GM18499 (cell line): Measurements from ENCODE around the gene KIAA0040.

Source experiments
- ATAC-seq: cut with Tn5 transposase; IDR thresholded peaks from one replicate; pipeline ENCODE4 v1.9.1; 2021; ENCODE audit warnings: moderate number of reproducible peaks; ENCODE audit not compliant: insufficient read depth, unreplicated experiment

The KIAA0040 gene

GRCh38 chr1:175173531-175173930, 19.0 kb downstream of the KIAA0040 start:
- no peak for ATAC-seq

GRCh38 chr1:175172503-175172902, 20.1 kb downstream of the KIAA0040 start:
- ATAC-seq = no peak

- ATAC-seq = no peak
Measured at GRCh38 chr1:175171036-175171913, 21.3 kb downstream of the KIAA0040 start.

- ATAC-seq = no peak
Measured at GRCh38 chr1:175169286-175170018, 23.1 kb downstream of the KIAA0040 start.

- ATAC-seq = no peak
Measured at GRCh38 chr1:175168782-175169181, 23.8 kb downstream of the KIAA0040 start.

GRCh38 chr1:175167861-175168260, 24.7 kb downstream of the KIAA0040 start:
- ATAC-seq = no peak

GRCh38 chr1:175166746-175167145, 25.8 kb downstream of the KIAA0040 start:
- no peak for ATAC-seq

- ATAC-seq = no peak
Measured at GRCh38 chr1:175164751-175165150, 27.8 kb downstream of the KIAA0040 start.

GRCh38 chr1:175163702-175164101, 28.9 kb downstream of the KIAA0040 start:
- no peak for ATAC-seq

GRCh38 chr1:175162955-175163354, 29.6 kb downstream of the KIAA0040 start:
- ATAC-seq = no peak

- ATAC-seq = no peak
Measured at GRCh38 chr1:175158170-175158591, 34.4 kb downstream of the KIAA0040 start.

GRCh38 chr1:175157200-175157599, 35.4 kb downstream of the KIAA0040 start:
- no peak for ATAC-seq

GRCh38 chr1:175155936-175156335, 36.6 kb downstream of the KIAA0040 start:
- ATAC-seq = no peak

- ATAC-seq = no peak
Measured at GRCh38 chr1:175155473-175155856, 37.1 kb downstream of the KIAA0040 start.

GRCh38 chr1:175154629-175155472, 37.7 kb downstream of the KIAA0040 start:
- peak; percentile 71 for ATAC-seq

GRCh38 chr1:175152006-175152652, 40.4 kb downstream of the KIAA0040 start:
- ATAC-seq = no peak

GRCh38 chr1:175150596-175151319, 41.8 kb downstream of the KIAA0040 start:
- no peak for ATAC-seq

- ATAC-seq = no peak
Measured at GRCh38 chr1:175148068-175148467, 44.5 kb downstream of the KIAA0040 start.

- no peak for ATAC-seq
Measured at GRCh38 chr1:175147569-175147968, 45.0 kb downstream of the KIAA0040 start.
